ENCODE results near the gene SPNS2. TPM values are rescaled to one million over a fixed set of nuclear protein-coding genes. Genes with fewer than 3 reads are reported as not detected.

The SPNS2 gene
- polyA plus RNA-seq, 1 of the 3 experiments (the other 2 are of a cell fraction): 0.08 TPM

DNA sequence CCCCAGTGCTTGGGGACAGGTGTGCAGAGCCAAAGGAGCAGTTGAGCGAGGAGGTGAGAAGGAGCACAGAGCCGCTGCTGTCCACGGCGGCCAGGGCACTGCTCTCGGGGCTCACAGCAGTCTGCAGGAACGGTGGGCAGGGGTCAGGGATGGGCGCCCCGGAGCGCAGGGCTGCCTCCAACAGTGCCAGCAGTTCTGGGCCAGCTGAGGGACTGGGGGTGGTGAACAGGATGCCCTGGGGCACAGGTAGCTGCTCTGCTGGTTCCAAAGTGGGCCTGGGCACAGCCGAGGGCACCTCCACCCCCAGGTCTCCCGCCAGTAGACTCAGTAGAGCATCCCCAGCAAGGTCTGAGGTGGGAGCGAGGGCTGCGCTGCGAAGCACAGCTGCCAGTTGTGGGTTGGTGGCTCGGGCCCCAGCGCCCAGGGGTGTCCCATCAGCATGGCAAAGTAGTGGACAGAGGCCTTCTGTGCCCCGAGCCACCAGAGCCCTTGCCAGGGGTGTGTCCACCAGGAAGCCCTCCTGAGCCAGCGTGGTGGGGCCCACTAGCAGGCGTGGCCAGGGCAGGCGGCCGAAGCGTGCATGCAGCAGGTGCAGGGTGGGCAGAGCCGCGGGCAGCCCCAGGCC, 59.8 kb downstream of the SPNS2 start (continued):
- TF ChIP-seq, protein P1, sequence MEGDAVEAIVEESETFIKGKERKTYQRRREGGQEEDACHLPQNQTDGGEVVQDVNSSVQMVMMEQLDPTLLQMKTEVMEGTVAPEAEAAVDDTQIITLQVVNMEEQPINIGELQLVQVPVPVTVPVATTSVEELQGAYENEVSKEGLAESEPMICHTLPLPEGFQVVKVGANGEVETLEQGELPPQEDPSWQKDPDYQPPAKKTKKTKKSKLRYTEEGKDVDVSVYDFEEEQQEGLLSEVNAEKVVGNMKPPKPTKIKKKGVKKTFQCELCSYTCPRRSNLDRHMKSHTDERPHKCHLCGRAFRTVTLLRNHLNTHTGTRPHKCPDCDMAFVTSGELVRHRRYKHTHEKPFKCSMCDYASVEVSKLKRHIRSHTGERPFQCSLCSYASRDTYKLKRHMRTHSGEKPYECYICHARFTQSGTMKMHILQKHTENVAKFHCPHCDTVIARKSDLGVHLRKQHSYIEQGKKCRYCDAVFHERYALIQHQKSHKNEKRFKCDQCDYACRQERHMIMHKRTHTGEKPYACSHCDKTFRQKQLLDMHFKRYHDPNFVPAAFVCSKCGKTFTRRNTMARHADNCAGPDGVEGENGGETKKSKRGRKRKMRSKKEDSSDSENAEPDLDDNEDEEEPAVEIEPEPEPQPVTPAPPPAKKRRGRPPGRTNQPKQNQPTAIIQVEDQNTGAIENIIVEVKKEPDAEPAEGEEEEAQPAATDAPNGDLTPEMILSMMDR (IDR thresholded peaks at IDR 0.05): no peak
- TF ChIP-seq, protein P2, sequence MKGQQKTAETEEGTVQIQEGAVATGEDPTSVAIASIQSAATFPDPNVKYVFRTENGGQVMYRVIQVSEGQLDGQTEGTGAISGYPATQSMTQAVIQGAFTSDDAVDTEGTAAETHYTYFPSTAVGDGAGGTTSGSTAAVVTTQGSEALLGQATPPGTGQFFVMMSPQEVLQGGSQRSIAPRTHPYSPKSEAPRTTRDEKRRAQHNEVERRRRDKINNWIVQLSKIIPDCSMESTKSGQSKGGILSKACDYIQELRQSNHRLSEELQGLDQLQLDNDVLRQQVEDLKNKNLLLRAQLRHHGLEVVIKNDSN (IDR thresholded peaks at IDR 0.05; ENCODE audit: borderline replicate concordance, low read depth): no peak
- TF ChIP-seq TCF12 (IDR thresholded peaks at IDR 0.05) (no peak), JUND (IDR thresholded peaks at IDR 0.05) (no peak), POLR2AphosphoS5 (IDR thresholded peaks at IDR 0.05; ENCODE audit: low read depth, low read length) (no peak), RXRA (IDR thresholded peaks at IDR 0.05; ENCODE audit: borderline replicate concordance, low read depth) (no peak), FOSL2 (IDR thresholded peaks at IDR 0.05; ENCODE audit: borderline replicate concordance, low read depth) (no peak), RAD21 (IDR thresholded peaks at IDR 0.05; ENCODE audit: low read length) (no peak), NRF1 (IDR thresholded peaks at IDR 0.05; ENCODE audit: low read depth, low read length) (no peak), TAF1 (IDR thresholded peaks at IDR 0.05; ENCODE audit: borderline replicate concordance, low read depth, low read length) (no peak)
- TF ChIP-seq, protein P3, sequence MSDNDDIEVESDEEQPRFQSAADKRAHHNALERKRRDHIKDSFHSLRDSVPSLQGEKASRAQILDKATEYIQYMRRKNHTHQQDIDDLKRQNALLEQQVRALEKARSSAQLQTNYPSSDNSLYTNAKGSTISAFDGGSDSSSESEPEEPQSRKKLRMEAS (IDR thresholded peaks at IDR 0.05; ENCODE audit: low read depth): no peak
- TF ChIP-seq, protein P4, sequence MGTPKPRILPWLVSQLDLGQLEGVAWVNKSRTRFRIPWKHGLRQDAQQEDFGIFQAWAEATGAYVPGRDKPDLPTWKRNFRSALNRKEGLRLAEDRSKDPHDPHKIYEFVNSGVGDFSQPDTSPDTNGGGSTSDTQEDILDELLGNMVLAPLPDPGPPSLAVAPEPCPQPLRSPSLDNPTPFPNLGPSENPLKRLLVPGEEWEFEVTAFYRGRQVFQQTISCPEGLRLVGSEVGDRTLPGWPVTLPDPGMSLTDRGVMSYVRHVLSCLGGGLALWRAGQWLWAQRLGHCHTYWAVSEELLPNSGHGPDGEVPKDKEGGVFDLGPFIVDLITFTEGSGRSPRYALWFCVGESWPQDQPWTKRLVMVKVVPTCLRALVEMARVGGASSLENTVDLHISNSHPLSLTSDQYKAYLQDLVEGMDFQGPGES (IDR thresholded peaks at IDR 0.05; ENCODE audit: low read depth, low read length): no peak

DNA sequence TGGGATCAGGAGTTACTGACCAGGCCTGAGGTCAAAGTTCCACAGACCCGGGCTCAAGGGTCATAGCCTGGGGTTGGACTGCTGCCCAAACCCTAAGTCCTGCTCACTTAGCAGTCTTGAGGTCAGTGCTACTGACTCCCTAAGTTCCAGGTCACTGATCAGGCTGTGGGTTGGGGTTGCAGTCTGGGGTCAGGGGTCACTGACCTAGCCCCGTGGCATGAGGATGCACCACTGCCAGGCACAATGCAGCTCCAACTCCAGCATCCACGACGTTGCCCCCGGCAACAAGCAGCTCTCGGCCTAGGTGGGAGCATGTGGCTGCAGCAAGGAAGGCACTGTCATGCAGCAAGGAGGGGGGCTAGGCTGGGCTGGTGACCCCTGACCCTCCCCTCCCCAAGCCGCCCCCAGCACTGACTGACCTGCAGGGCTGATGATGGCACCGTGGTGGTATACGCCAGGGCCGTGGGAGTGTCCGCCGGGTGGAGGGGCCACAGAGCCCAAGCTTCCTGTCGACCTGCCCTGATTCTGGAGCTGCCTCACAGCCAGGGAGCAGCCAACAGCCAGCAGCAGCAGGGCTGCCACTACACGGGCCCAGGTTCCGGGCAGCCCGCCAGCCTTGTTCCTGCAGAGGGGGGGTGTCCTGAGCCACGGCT, 60.6 kb downstream of the SPNS2 start:
- H3K9ac ChIP-seq: no peak overlapping the region
- no peaks in the 10 kb centered on the region for H3F3A ChIP-seq (replicated peaks; ENCODE audit: insufficient read depth)
- H3K9me3 ChIP-seq: no peaks in the 10 kb centered on the region
- H3K27me3 ChIP-seq (ENCODE audit: insufficient read depth): no peaks in the 10 kb centered on the region
- DNase-seq: no peak
- no peak overlapping the region for H2AFZ ChIP-seq (ENCODE audit: low read depth)
- peaks cover 0 to 11% of the 10 kb centered on the region in 2 experiments; a peak in 1 of 4 replicates for H3K4me1 ChIP-seq (ENCODE audit: control insufficient read depth in 1 of 2, insufficient read depth in 2 of 2, low read depth in 1 of 2, low read length in 1 of 2)
- no peaks in the 10 kb centered on the region for H3K36me3 ChIP-seq (replicated peaks in 1 of 2; ENCODE audit: control insufficient read depth in 1 of 2, insufficient read depth in 2 of 2, low read length in 1 of 2)
- TF ChIP-seq TCF12 (IDR thresholded peaks at IDR 0.05) (no peak), RFX5 (IDR thresholded peaks at IDR 0.05; ENCODE audit: low read length) (no peak), POLR2AphosphoS5 (IDR thresholded peaks at IDR 0.05; ENCODE audit: low read depth, low read length) (no peak), FOXM1 (IDR thresholded peaks at IDR 0.05; ENCODE audit: low read depth) (no peak)
- TF ChIP-seq, protein P1 (IDR thresholded peaks at IDR 0.05): no peak
- 78% methylated on average over 5 of the region's 17 CpGs for WGBS (ENCODE audit: low lambda C conversion rate)
- POLR2A ChIA-PET: no interaction called here
- no peaks in the 10 kb centered on the region for H3K9me2 ChIP-seq
- no peak overlapping the region for H3K4me2 ChIP-seq
- H4K20me1 ChIP-seq (ENCODE audit: insufficient read depth): no peaks in the 10 kb centered on the region
- CTCF ChIA-PET: interaction anchor here (0.9 kb wide), 1 partner anchor 66 kb away, joined by 3 read pairs; no protein-coding TSS in a partner anchor
- H3K79me2 ChIP-seq (ENCODE audit: insufficient read depth): peaks cover 9% of the 10 kb centered on the region
- H3K27ac ChIP-seq (ENCODE audit: low read depth in 2 of 2, low read length in 1 of 2): no peak overlapping the region
- H3K4me3 ChIP-seq (ENCODE audit: low read depth in 2 of 2, low read length in 1 of 2): no peak overlapping the region

All from SK-N-SH (cell line).